ENCODE data around the gene CERCAM. TPM values are rescaled to one million over a fixed set of nuclear protein-coding genes. Genes with fewer than 3 reads are reported as not detected.

Gene CERCAM
- polyA plus RNA-seq, 1 donor from 2014 or later: 0.34 TPM

DNA sequence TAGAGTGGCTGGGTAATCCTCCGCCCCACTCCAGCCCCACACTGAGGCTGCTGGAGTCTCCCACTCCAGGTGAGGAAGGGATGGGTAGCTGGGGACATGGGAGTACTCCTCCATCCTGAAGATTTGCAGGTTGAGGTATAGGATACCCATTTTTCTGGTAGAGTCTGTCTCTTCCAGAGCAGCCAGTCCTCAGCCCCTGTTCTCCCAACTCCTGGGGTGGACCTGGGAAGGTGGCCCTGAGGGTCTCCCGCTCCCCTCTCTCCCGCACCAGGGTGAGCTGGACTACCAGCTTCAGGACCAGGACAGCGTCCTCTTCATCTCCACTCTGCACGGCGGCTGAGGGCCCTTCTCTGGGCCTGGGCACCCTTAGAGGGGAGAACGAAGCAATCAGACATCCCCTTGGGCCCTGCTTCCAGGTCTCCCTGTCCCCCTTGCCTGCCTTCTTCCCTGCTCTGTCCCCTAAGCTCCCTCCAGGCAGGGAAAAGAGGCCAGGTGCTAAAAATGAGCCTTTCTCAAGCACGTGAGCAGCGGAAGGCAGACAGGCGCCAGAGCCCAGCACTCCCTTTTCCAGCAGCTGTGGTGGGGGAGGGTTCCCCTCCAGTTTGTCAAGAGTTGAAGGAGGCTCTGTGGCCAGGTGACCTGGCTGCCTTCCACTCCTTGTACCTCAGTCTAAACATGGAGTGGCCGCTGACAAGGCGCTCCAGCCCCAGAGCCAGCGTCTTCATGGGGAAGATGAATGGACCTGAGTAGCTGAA is 31.1 kb upstream of the CERCAM start:
- no peaks in the 10 kb centered on the region for H3K9me3 Mint-ChIP-seq
- H3K36me3 Mint-ChIP-seq: peaks cover 2% of the 10 kb centered on the region

DNA sequence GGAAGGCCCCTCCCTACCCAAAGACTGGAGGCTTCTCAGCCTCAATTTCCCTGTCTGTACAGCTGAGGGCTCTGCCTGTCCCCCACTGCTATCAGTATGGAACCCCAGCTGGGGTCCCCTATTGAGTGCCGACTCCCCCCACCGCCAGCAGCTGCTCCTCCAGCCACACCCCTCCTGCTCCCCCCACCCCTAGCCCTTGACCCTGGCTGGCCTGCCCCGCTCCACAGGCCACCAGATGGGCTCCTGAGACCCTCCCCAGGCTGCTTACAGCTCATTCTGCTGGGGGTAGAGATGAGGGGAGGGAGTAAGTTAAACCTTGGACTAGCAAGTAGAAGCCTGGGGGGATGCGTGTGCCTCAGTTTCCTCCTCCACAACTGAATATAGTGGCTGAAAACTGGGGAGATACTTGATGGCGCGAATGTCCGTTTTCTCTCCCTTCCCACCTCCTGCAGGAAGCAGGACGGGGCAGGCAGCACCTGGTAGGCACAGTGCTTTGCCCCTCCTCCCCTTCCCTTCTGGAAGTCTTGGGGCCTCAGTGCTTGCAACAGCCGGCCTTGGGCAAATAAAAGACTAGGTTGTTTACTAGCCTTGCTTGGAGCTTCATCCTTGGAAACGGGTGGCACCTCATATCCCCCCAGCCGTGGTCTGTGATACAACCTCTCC is 30.4 kb upstream of the CERCAM start:
- Mint-ChIP-seq H3K4me3 (no peak overlapping the region), H3K36me3 (peaks cover 1% of the 10 kb centered on the region), H3K27me3 (no peaks in the 10 kb centered on the region), H3K27ac (no peak overlapping the region), H3K4me1 (no peaks in the 10 kb centered on the region), H3K9me3 (no peaks in the 10 kb centered on the region)

More for the DNA sequence above, 31.1 kb upstream of the CERCAM start:
- H3K4me1 Mint-ChIP-seq: peaks cover 0 to 2% (median 0%) of the 10 kb centered on the region in 3 donors
- no peaks in the 10 kb centered on the region for H3K27me3 Mint-ChIP-seq
- no peak overlapping the region for H3K4me3 Mint-ChIP-seq
- H3K27ac Mint-ChIP-seq: no peak overlapping the region

DNA sequence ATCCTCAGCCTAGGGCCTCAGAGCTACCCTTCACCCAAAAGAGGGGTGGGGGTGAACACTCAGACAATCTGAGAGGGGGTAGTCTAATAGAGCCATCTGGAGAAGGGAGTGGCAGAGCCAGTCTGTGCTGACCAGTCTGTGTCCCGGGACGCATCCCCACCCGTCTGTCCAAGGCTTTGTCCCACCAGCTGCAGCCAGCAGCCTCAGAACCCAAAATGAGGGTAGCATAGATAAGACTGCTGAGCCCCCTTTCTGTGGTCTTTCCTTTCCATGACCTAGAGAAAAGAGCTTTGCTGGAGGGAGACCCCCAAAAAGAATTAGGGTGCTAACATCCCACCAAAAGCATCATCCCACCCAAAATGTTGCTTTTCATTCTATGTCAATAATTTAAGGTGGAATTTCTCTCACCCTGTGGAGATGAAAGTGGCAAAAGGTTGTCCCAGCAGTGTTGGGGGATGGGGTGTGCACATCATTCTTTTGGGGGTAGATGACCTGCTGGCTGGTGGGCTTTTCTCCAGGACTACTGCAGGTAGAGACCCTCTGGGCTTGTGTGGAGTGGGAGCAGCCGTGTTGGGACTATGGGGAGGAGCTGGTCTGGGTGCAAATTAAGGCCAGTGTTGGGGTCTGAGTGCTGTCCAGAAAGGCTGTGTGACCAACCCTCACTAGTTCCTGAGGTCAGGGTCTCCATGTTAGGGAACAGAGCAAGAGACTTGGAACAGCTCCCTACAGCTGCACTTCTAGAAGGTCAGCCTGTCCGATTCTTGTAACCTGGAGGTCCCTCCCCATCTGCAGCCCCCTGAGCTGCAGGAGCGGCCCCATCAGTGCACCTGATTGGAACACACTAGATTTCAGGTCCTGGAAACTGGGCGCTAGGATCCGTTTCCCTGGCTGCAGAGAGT is 29.6 kb upstream of the CERCAM start:
- Mint-ChIP-seq H3K27me3 (no peaks in the 10 kb centered on the region), H3K27ac (peak overlapping the region in 1 of 3 donors; percentile 67), H3K9me3 (no peaks in the 10 kb centered on the region), H3K36me3 (peaks cover 1% of the 10 kb centered on the region), H3K4me1 (no peaks in the 10 kb centered on the region), H3K4me3 (no peak overlapping the region)

DNA sequence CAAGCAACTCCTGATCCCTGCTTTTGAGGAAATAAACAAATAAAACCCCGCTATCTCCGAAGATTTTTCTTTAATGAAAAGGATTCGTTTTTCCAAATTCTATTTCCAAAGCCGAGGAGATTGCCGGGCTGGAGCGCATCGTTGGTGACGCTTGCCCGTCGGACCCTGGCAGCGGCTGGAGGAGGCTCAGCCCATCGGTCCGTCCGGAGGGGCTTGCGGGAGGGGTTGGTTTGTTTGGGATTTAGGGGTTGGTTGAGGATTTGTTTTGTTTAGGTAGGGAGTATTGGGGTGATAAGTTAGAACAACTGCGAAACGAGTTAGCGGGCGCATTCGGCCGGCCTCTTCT is 28.7 kb upstream of the CERCAM start:
- Mint-ChIP-seq H3K36me3 (peaks cover 1% of the 10 kb centered on the region), H3K4me1 (peaks cover 0 to 2% (median 0%) of the 10 kb centered on the region in 3 donors), H3K27ac (no peak overlapping the region), H3K27me3 (peaks cover 2% of the 10 kb centered on the region), H3K9me3 (no peaks in the 10 kb centered on the region), H3K4me3 (no peak overlapping the region)

DNA sequence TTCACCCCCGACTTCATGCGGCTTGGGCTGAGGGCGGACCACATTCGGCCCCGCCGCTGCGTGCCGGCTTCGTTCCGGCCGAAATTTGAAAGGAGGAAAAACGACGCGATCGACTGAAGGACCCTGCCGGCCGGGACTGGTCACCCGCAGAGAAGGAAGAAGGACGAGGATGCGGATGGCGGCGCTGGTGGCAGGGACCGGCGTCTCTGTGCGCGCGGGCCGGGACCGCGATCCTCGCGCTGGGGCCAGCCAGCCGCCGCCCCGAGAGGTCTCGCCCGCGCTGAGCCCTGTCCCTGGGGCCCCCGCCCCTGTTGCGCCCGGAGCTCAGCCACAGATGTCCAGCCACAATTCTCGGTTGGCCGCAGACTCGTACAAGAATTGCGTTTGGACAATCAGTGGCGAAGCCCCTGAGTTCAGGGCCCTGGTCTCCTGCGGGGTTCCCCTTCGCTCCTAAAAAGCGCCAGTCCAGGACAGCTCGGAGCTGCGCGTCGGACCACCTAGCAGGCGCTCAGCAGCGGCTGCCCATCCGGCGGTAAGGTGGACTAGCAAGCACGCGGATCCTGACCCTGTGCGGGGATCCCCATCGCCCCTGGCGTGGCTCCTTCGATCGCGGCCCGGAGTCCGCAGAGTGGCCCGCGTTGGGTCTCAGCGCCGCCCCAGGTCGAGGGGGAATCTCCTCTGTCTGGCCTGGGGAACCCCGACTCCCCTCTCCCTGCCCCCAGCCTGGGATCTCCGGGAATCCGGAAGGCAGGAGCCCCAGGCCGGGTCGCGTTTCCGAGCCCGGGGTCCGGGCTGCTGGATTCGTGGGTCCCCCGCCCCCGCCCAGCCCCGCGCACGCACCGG is 28.1 kb upstream of the CERCAM start:
- H3K27me3 Mint-ChIP-seq: peaks cover 2% of the 10 kb centered on the region
- no peak overlapping the region for H3K27ac Mint-ChIP-seq
- peaks cover 0 to 5% (median 1%) of the 10 kb centered on the region in 3 donors for H3K4me1 Mint-ChIP-seq
- H3K36me3 Mint-ChIP-seq: peaks cover 1% of the 10 kb centered on the region
- no peak overlapping the region for H3K4me3 Mint-ChIP-seq
- no peaks in the 10 kb centered on the region for H3K9me3 Mint-ChIP-seq

DNA sequence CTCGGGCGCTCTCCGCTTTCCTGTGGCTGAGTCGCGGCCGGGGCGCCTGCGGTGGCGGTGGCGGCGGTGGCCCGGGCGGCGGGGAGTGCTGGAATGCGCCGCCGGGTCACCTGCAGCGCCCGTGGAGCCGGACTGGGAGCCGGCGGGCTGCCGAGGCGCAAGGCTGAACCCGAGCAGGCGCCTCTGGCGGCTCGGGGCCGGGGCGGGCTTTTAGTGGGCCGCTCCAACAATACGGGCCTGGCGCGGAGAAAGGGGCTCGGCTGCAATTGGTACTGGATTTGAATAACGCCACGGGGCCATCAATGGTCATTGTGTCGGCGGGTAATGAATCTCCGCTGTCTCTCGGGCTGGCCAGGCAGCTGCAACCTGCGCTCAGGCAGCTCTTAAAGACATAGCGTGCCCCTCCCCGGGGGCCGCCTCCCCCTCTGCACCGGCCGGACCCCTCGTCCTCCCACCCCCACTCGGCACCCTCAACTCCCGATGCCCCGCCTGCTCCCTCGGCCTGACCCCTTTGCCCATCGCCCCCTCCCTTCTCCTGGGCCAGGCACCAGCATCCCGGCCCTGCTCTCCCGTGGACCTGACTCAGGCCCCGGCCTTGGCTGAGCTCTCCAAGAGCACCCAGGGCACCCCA is 27.4 kb upstream of the CERCAM start:
- H3K36me3 Mint-ChIP-seq: peaks cover 1% of the 10 kb centered on the region
- no peak overlapping the region for H3K4me3 Mint-ChIP-seq
- H3K27me3 Mint-ChIP-seq: peaks cover 2% of the 10 kb centered on the region
- no peaks in the 10 kb centered on the region for H3K9me3 Mint-ChIP-seq
- no peak overlapping the region for H3K27ac Mint-ChIP-seq
- peaks cover 0 to 5% (median 2%) of the 10 kb centered on the region in 3 donors for H3K4me1 Mint-ChIP-seq

DNA sequence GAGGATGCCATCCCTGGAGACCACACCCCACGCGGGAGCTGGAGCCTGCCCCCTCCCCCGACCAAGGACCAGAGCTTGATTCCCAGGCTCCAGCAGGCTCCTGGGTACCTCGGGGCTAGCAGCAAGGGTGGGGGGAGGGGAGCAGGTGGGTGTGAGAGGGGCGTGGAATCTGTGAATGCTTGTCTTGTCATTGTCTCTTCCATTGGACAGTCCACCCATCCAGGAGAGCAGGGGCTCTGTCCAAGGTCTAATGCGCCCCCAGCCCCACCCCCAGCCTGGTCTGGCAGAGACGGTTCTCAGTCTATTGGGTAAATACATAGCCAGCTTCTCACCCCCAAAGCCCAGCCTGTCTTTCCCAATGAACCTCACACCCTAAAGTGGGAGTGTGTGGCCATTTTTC is 26.7 kb upstream of the CERCAM start:
- Mint-ChIP-seq H3K36me3 (peaks cover 1% of the 10 kb centered on the region), H3K27me3 (peaks cover 2% of the 10 kb centered on the region), H3K4me3 (no peak overlapping the region), H3K27ac (peak overlapping the region in 1 of 3 donors; percentile 22), H3K9me3 (no peaks in the 10 kb centered on the region), H3K4me1 (peaks cover 0 to 5% (median 2%) of the 10 kb centered on the region in 3 donors)

DNA sequence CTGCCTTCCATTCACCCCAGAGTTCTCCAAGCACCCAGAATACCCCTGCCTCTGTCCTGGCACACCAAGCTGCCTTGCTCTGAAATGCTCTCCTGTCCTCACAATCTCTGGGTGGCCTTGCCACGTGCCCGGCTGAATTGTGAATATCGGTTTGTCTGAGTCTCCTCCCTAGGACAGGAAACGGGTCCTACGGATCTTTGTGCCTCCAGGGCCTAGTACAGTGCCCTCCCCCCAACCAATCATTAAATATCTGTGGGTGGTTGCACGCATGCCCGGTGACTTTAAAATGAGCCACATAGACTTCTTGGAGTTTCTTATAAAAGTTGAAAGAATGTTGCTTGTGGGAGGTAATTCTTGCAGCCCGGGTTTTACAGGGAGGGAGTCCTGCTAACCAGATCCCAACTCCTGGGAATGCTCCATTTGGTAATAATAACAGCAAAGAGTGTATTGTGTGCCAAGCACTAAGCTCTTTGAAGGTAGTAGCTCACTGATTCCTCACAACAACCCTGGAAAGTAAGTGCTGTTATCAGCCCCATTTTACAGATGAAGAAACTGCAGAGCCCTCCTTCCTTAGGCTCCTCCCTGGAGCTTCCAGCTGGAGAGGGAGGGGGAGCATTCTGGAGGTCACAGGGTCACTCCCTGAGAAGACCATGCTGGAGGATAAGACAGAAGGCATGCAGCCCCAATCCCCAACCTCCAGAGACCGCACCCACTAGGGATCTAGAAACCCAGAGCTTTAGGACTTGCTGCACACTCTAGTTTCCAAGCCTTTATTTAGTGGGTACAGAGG is 26.1 kb upstream of the CERCAM start:
- Mint-ChIP-seq H3K27me3 (peaks cover 2% of the 10 kb centered on the region), H3K4me3 (no peak overlapping the region), H3K9me3 (no peaks in the 10 kb centered on the region), H3K36me3 (peaks cover 1% of the 10 kb centered on the region), H3K4me1 (peaks cover 0 to 5% (median 2%) of the 10 kb centered on the region in 3 donors), H3K27ac (peak overlapping the region in 1 of 3 donors; percentile 22)

DNA sequence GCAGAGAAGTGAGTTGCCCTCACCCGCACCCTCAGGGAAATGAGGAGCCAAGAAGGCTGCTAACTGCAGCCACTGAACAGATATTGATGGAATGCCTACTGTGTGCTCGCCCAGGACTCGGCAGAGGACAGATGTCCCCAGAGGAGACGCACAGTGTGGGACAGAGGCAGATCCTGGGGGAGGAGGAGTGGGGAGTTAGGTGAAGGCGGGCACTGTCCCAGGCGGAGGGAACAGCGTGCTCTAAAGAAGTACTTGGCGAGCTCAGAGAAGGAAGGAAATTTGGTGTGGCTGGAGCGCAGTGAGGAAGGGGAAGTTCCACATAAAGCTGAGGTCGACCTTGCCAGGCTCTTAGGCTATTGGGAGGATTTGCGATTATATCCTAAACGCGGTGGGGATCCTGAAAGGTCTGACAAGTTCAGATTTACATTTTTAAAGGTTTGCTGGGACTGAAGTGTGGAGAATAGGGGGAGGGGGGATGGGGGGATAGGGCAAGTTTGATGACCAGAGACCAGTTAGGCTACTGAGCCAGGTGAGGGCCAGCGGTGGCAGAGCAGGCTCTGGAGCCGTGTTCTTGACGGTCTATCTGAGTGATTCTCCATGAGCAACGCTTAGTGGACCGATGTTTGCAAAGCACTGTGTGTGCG is 23.6 kb upstream of the CERCAM start:
- Mint-ChIP-seq H3K27me3 (peaks cover 7% of the 10 kb centered on the region), H3K4me3 (no peak overlapping the region), H3K36me3 (no peaks in the 10 kb centered on the region), H3K27ac (peak overlapping the region in 1 of 3 donors; percentile 36), H3K4me1 (peaks cover 0 to 5% (median 2%) of the 10 kb centered on the region in 3 donors), H3K9me3 (no peaks in the 10 kb centered on the region)

DNA sequence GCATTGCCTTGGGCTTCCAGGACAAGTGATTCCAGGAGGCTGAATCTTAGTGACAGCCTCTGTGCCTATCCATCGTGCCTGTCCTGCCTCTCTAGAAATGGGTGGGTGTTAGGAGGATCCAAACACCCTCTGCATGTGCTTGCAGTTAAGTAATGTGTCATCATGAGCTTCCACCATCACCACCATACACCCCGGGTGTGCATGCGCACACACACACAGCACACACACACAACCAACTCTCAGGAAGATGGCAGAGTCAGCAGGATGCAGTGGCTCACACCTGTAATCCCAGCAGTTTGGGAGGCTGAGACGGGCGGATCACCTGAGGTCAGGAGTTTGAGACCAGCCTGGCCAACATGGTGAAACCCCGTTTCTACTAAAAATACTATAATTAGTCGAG is 22.8 kb upstream of the CERCAM start:
- H3K4me3 Mint-ChIP-seq: no peak overlapping the region
- H3K9me3 Mint-ChIP-seq: no peaks in the 10 kb centered on the region
- peaks cover 0 to 5% (median 2%) of the 10 kb centered on the region in 3 donors for H3K4me1 Mint-ChIP-seq
- H3K27me3 Mint-ChIP-seq: peaks cover 7% of the 10 kb centered on the region
- no peaks in the 10 kb centered on the region for H3K36me3 Mint-ChIP-seq
- peak overlapping the region in 2 of 3 donors; percentile 36 to 64 for H3K27ac Mint-ChIP-seq

DNA sequence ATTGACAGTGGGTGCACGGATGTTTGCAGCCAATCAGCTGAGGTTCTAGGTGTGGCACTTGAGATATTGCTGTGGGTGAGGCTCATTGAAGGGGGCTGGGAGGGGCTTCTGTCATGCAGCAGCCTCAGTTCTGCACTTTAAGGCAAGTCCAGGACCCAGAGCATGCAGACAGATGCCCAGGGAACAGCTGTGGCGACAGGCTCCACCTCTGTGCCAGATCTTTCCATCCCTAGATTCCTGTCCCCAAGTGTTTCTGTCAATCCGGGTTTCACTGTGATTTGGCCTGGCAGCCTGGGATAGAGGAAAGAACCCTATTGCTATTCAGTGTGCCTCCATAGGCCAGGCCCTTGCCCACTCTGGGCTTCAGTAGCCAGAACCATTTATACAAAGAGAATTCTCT is 20.8 kb upstream of the CERCAM start:
- no peak overlapping the region for H3K4me3 Mint-ChIP-seq
- H3K4me1 Mint-ChIP-seq: peaks cover 0 to 5% (median 2%) of the 10 kb centered on the region in 3 donors
- peaks cover 7% of the 10 kb centered on the region for H3K27me3 Mint-ChIP-seq
- no peaks in the 10 kb centered on the region for H3K36me3 Mint-ChIP-seq
- no peaks in the 10 kb centered on the region for H3K9me3 Mint-ChIP-seq
- no peak overlapping the region for H3K27ac Mint-ChIP-seq

DNA sequence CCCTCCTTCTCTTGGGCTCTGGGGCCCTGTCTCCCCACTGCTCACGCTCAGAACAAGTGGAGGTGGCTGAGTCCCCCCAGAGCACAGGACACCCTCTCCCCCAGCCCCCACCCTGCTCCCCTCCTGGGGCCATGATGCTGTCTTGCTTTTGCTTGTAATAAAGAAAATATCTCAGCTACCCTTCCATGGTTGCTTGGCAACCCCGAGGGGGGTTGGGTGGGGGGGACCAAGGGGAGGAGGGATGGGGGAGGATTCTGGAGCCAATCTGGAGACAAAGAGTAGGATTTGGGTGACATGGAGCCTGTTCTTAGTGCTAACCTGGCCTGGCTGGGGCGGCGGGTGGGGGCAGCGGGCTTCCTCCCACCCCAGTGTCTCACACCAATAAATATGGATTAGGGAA is 16.1 kb upstream of the CERCAM start:
- Mint-ChIP-seq H3K9me3 (no peaks in the 10 kb centered on the region), H3K4me1 (no peaks in the 10 kb centered on the region), H3K4me3 (no peak overlapping the region), H3K36me3 (no peaks in the 10 kb centered on the region), H3K27me3 (peaks cover 6% of the 10 kb centered on the region), H3K27ac (no peak overlapping the region)
